GM18867 (cell line): ENCODE data around the gene ATXN1.
"Not testable (repeated sequence)": the region's sequence is repeated elsewhere in the genome, so short reads cannot be mapped to it uniquely, and the experiment has no call there.

ENCODE experiments used
- ATAC-seq: cut with Tn5 transposase; IDR thresholded peaks from one replicate; pipeline ENCODE4 v1.9.1; 2021; ENCODE audit warnings: mild to moderate bottlenecking, moderate library complexity; ENCODE audit not compliant: unreplicated experiment

ATXN1 gene

GRCh38 chr6:16656451-16656850, 104.8 kb downstream of the ATXN1 start:
- no peak for ATAC-seq

- ATAC-seq: peak; percentile 46
Observed at GRCh38 chr6:16654701-16655100, 106.6 kb downstream of the ATXN1 start.

- no peak for ATAC-seq
Observed at GRCh38 chr6:16653226-16653625, 108.0 kb downstream of the ATXN1 start.

GRCh38 chr6:16651871-16652270, 109.4 kb downstream of the ATXN1 start:
- no peak for ATAC-seq

- no peak for ATAC-seq
Observed at GRCh38 chr6:16649890-16650289, 111.4 kb downstream of the ATXN1 start.

GRCh38 chr6:16649241-16649640, 112.0 kb downstream of the ATXN1 start:
- ATAC-seq: no peak

- no peak for ATAC-seq
Observed at GRCh38 chr6:16648003-16648402, 113.3 kb downstream of the ATXN1 start.

GRCh38 chr6:16647422-16647821, 113.8 kb downstream of the ATXN1 start:
- ATAC-seq: no peak

- ATAC-seq: no peak
Observed at GRCh38 chr6:16644540-16645250, 116.6 kb downstream of the ATXN1 start.

GRCh38 chr6:16639684-16640480, 121.4 kb downstream of the ATXN1 start:
- no peak for ATAC-seq

GRCh38 chr6:16637635-16638034, 123.6 kb downstream of the ATXN1 start:
- no peak for ATAC-seq

- ATAC-seq: no peak
Observed at GRCh38 chr6:16635810-16636602, 125.3 kb downstream of the ATXN1 start.

- no peak for ATAC-seq
Observed at GRCh38 chr6:16635291-16635809, 125.9 kb downstream of the ATXN1 start.

GRCh38 chr6:16634855-16635254, 126.4 kb downstream of the ATXN1 start:
- no peak for ATAC-seq

- no peak for ATAC-seq
Observed at GRCh38 chr6:16633961-16634360, 127.3 kb downstream of the ATXN1 start.

- no peak for ATAC-seq
Observed at GRCh38 chr6:16633465-16633864, 127.8 kb downstream of the ATXN1 start.

GRCh38 chr6:16632101-16632500, 129.2 kb downstream of the ATXN1 start:
- no peak for ATAC-seq

- no peak for ATAC-seq
Observed at GRCh38 chr6:16630026-16630643, 131.1 kb downstream of the ATXN1 start.

GRCh38 chr6:16628580-16628979, 132.7 kb downstream of the ATXN1 start:
- not testable (repeated sequence) for ATAC-seq

- ATAC-seq: no peak
Observed at GRCh38 chr6:16626650-16627049, 134.6 kb downstream of the ATXN1 start.
